IgD-negative memory B cell (primary cell): ENCODE data around the gene SEBOX. TPM values are rescaled to one million over a fixed set of nuclear protein-coding genes. Genes with fewer than 3 reads are reported as not detected.

Experiments
- H3K27ac Mint-ChIP-seq, 3 donors: one replicate each; pipeline ENCODE4 v1.8.0; 2020 to 2022; ENCODE audit warnings: mild to moderate bottlenecking in 3 of 3, mixed read lengths in 3 of 3, moderate library complexity in 1 of 3
- H3K27me3 Mint-ChIP-seq: one replicate; pipeline ENCODE4 v1.8.0; 2021; ENCODE audit warnings: mixed read lengths
- H3K36me3 Mint-ChIP-seq: one replicate; pipeline ENCODE4 v1.8.0; 2020; ENCODE audit warnings: mild to moderate bottlenecking, mixed read lengths
- H3K4me1 Mint-ChIP-seq, 3 donors: one replicate each; pipeline ENCODE4 v1.8.0; 2020 to 2022; ENCODE audit warnings: mixed read lengths in 3 of 3, mild to moderate bottlenecking in 1 of 3
- H3K4me3 Mint-ChIP-seq, 4 donors: one replicate each; pipeline ENCODE4 v1.8.0; 2020 to 2022; ENCODE audit warnings: mild to moderate bottlenecking in 4 of 4, mixed read lengths in 4 of 4, moderate library complexity in 3 of 4
- H3K9me3 Mint-ChIP-seq, 3 donors: one replicate each; pipeline ENCODE4 v1.8.0; 2020 to 2021; ENCODE audit warnings: mixed read lengths in 3 of 3, mild to moderate bottlenecking in 1 of 3
- polyA plus RNA-seq: library from polyadenylated mRNA; unstranded; fragments of 300-500 nt; fragmentation: Illumina TruSeq; gene quantifications from one replicate; pipeline ENCODE4 v1.2.3, GENCODE V29; 2021

SEBOX gene
- polyA plus RNA-seq, 1 donor from 2014 or later = not detected

- H3K9me3 Mint-ChIP-seq = no peaks in the 10 kb centered on the region
- peak overlapping the region in 1 of 4 donors; percentile 52 for H3K4me3 Mint-ChIP-seq
- H3K36me3 Mint-ChIP-seq = peaks cover 9% of the 10 kb centered on the region
- no peak overlapping the region for H3K27ac Mint-ChIP-seq
- no peaks in the 10 kb centered on the region for H3K27me3 Mint-ChIP-seq
- peaks cover 8 to 26% (median 19%) of the 10 kb centered on the region in 3 donors for H3K4me1 Mint-ChIP-seq
These were observed 33.0 kb downstream of the SEBOX start for GRCh38 chr17:28331891-28332420.

GRCh38 chr17:28330671-28331070 is 34.3 kb downstream of the SEBOX start:
- H3K36me3 Mint-ChIP-seq = peaks cover 9% of the 10 kb centered on the region
- H3K27ac Mint-ChIP-seq = no peak overlapping the region
- no peaks in the 10 kb centered on the region for H3K9me3 Mint-ChIP-seq
- H3K27me3 Mint-ChIP-seq = no peaks in the 10 kb centered on the region
- H3K4me3 Mint-ChIP-seq = peak overlapping the region in 1 of 4 donors; percentile 33
- peaks cover 5 to 15% (median 12%) of the 10 kb centered on the region in 3 donors for H3K4me1 Mint-ChIP-seq

GRCh38 chr17:28328325-28328724 is 36.7 kb downstream of the SEBOX start:
- H3K27ac Mint-ChIP-seq = no peak overlapping the region
- peak overlapping the region in 1 of 4 donors; percentile 20 for H3K4me3 Mint-ChIP-seq
- peaks cover 9% of the 10 kb centered on the region for H3K36me3 Mint-ChIP-seq
- no peaks in the 10 kb centered on the region for H3K9me3 Mint-ChIP-seq
- H3K27me3 Mint-ChIP-seq = no peaks in the 10 kb centered on the region
- peaks cover 0 to 2% (median 2%) of the 10 kb centered on the region in 3 donors for H3K4me1 Mint-ChIP-seq

GRCh38 chr17:28327709-28328108 is 37.3 kb downstream of the SEBOX start:
- no peak overlapping the region for H3K27ac Mint-ChIP-seq
- peak overlapping the region in 1 of 4 donors; percentile 20 for H3K4me3 Mint-ChIP-seq
- no peaks in the 10 kb centered on the region for H3K27me3 Mint-ChIP-seq
- H3K36me3 Mint-ChIP-seq = peaks cover 9% of the 10 kb centered on the region
- no peaks in the 10 kb centered on the region for H3K9me3 Mint-ChIP-seq
- H3K4me1 Mint-ChIP-seq = peaks cover 0 to 2% (median 2%) of the 10 kb centered on the region in 3 donors

- H3K9me3 Mint-ChIP-seq = no peaks in the 10 kb centered on the region
- peaks cover 9% of the 10 kb centered on the region for H3K36me3 Mint-ChIP-seq
- peaks cover 0 to 2% (median under 1%) of the 10 kb centered on the region in 3 donors for H3K4me1 Mint-ChIP-seq
- H3K27me3 Mint-ChIP-seq = no peaks in the 10 kb centered on the region
- H3K27ac Mint-ChIP-seq = peak overlapping the region in 1 of 3 donors; percentile 50
- no peak overlapping the region for H3K4me3 Mint-ChIP-seq
These were observed 37.9 kb downstream of the SEBOX start for GRCh38 chr17:28327031-28327607.

GRCh38 chr17:28326114-28326513 is 38.9 kb downstream of the SEBOX start:
- Mint-ChIP-seq H3K27me3 (no peaks in the 10 kb centered on the region), H3K9me3 (no peaks in the 10 kb centered on the region), H3K4me3 (no peak overlapping the region), H3K4me1 (peaks cover 0 to 2% (median 0%) of the 10 kb centered on the region in 3 donors), H3K36me3 (peaks cover 6% of the 10 kb centered on the region), H3K27ac (no peak overlapping the region)

GRCh38 chr17:28325211-28325610 is 39.8 kb downstream of the SEBOX start:
- Mint-ChIP-seq H3K27me3 (no peaks in the 10 kb centered on the region), H3K4me3 (no peak overlapping the region), H3K4me1 (peaks cover 1 to 3% (median 2%) of the 10 kb centered on the region in 3 donors), H3K36me3 (peaks cover 3% of the 10 kb centered on the region), H3K9me3 (no peaks in the 10 kb centered on the region), H3K27ac (no peak overlapping the region)

GRCh38 chr17:28324781-28325180 is 40.2 kb downstream of the SEBOX start:
- no peak overlapping the region for H3K4me3 Mint-ChIP-seq
- H3K36me3 Mint-ChIP-seq = peaks cover 3% of the 10 kb centered on the region
- H3K9me3 Mint-ChIP-seq = no peaks in the 10 kb centered on the region
- H3K27ac Mint-ChIP-seq = no peak overlapping the region
- H3K27me3 Mint-ChIP-seq = no peaks in the 10 kb centered on the region
- peaks cover 6 to 7% (median 6%) of the 10 kb centered on the region in 3 donors for H3K4me1 Mint-ChIP-seq

- Mint-ChIP-seq H3K27ac (no peak overlapping the region), H3K4me3 (no peak overlapping the region), H3K9me3 (no peaks in the 10 kb centered on the region), H3K4me1 (peaks cover 6 to 10% (median 10%) of the 10 kb centered on the region in 3 donors), H3K36me3 (peaks cover 3% of the 10 kb centered on the region), H3K27me3 (no peaks in the 10 kb centered on the region)
These were observed 40.7 kb downstream of the SEBOX start for GRCh38 chr17:28324267-28324745.

GRCh38 chr17:28320215-28321061 is 44.6 kb downstream of the SEBOX start:
- peak overlapping the region in 2 of 3 donors; percentile 47 to 66 for H3K27ac Mint-ChIP-seq

GRCh38 chr17:28319598-28319935 is 45.4 kb downstream of the SEBOX start:
- Mint-ChIP-seq H3K9me3 (no peaks in the 10 kb centered on the region), H3K27ac (peak overlapping the region in 1 of 3 donors; percentile 73), H3K4me3 (peak overlapping the region; percentile 85 to 95 (median 92)), H3K36me3 (no peaks in the 10 kb centered on the region), H3K4me1 (peaks cover 10 to 16% (median 12%) of the 10 kb centered on the region in 3 donors), H3K27me3 (no peaks in the 10 kb centered on the region)

More at GRCh38 chr17:28320215-28321061, 44.6 kb downstream of the SEBOX start:
- Mint-ChIP-seq H3K27me3 (no peaks in the 10 kb centered on the region), H3K4me1 (peaks cover 10 to 16% (median 13%) of the 10 kb centered on the region in 3 donors), H3K9me3 (no peaks in the 10 kb centered on the region), H3K4me3 (peak overlapping the region; percentile 85 to 95 (median 92)), H3K36me3 (no peaks in the 10 kb centered on the region)

- Mint-ChIP-seq H3K27me3 (no peaks in the 10 kb centered on the region), H3K4me3 (peak within 1 kb of the TSS; percentile 85 to 95 (median 92)), H3K27ac (peak within 1 kb of the TSS; percentile 66 to 89 (median 82)), H3K36me3 (no peaks in the 10 kb centered on the region), H3K9me3 (no peaks in the 10 kb centered on the region), H3K4me1 (peaks cover 10 to 16% (median 11%) of the 10 kb centered on the region in 3 donors)
These were observed 46.0 kb downstream of the SEBOX start, which contains the start of gene TMEM97 for GRCh38 chr17:28318759-28319597. TSS of gene TMEM97 (plus strand) at chr17:28319200. CDS start at chr17:28319240, 40 bp downstream.

- no peaks in the 10 kb centered on the region for H3K9me3 Mint-ChIP-seq
- peak overlapping the region; percentile 3 to 82 (median 13) for H3K27ac Mint-ChIP-seq
- H3K27me3 Mint-ChIP-seq = no peaks in the 10 kb centered on the region
- H3K4me1 Mint-ChIP-seq = peaks cover 10 to 16% (median 11%) of the 10 kb centered on the region in 3 donors
- peak overlapping the region; percentile 85 to 95 (median 92) for H3K4me3 Mint-ChIP-seq
- H3K36me3 Mint-ChIP-seq = no peaks in the 10 kb centered on the region
These were observed 46.8 kb downstream of the SEBOX start for GRCh38 chr17:28317966-28318758.
